Right lobe of liver (tissue), 6 donors: ENCODE results near the gene KIFC1. TPM values are rescaled to one million over a fixed set of nuclear protein-coding genes. Genes with fewer than 3 reads are reported as not detected.

Experiments
- ATAC-seq, 4 donors: fragments of 200-7000 bp; cut with Tn5 transposase; one replicate each; pipeline ENCODE4 v1.9.1; 2020; ENCODE audit warnings: mild to moderate bottlenecking in 4 of 4, moderate library complexity in 4 of 4
- DNase-seq, 3 donors: peaks; one replicate each; pipeline ENCODE4 v3.0.0-alpha.2; 2020
- H3K27ac ChIP-seq, 3 donors: fragments of 200-600 bp; one replicate each; pipeline ENCODE4 v1.8.0; 2022
- H3K27me3 ChIP-seq, 2 donors: fragments of 200-600 bp; one replicate each; pipeline ENCODE4 v1.8.0; 2022
- H3K36me3 ChIP-seq, 4 donors: fragments of 200-600 bp; sonication (generic) in 1 of 4; one replicate each; pipeline versions ENCODE4 v1.5.1 to v1.8.0; 2017 to 2022; ENCODE audit warnings: control low read depth in 1 of 4
- H3K4me1 ChIP-seq, 4 donors: fragments of 200-600 bp; sonication (generic) in 1 of 4; one replicate each; pipeline versions ENCODE4 v1.5.1 to v1.8.0; 2017 to 2022; ENCODE audit warnings: control low read depth in 1 of 4
- H3K4me3 ChIP-seq, 3 donors: fragments of 200-600 bp; one replicate each; pipeline ENCODE4 v1.8.0; 2022
- H3K9me3 ChIP-seq, 4 donors: fragments of 200-600 bp; sonication (generic) in 1 of 4; one replicate each; pipeline versions ENCODE4 v1.5.1 to v1.8.0; 2017 to 2022; ENCODE audit warnings: control low read depth in 1 of 4
- CTCF ChIP-seq, 4 donors: fragments of 200-600 bp in 3 of 4; fragments of 450-650 bp in 1 of 4; IDR thresholded peaks; one replicate each; pipeline versions ENCODE4 v1.5.1 to v1.8.0; 2016 to 2022; ENCODE audit warnings: antibody characterized with exemption in 4 of 4, mild to moderate bottlenecking in 2 of 4
- POLR2A ChIP-seq: fragments of 450-650 bp; IDR thresholded peaks from one replicate; pipeline ENCODE4 v1.6.1; 2017; ENCODE audit warnings: antibody characterized with exemption, mild to moderate bottlenecking
- WGBS: methylation state at CpG from one replicate; pipeline ENCODE4 v1.1.6; 2018; ENCODE audit warnings: low coverage, low lambda C conversion rate; ENCODE audit not compliant: insufficient coverage; ENCODE audit errors: missing lambda C conversion rate; 5-methylcytosine and 5-hydroxymethylcytosine counted together
- intact Hi-C, 2 donors: fragments of 100-400 bp; cut with DNase I; formaldehyde crosslinking; loops; one replicate each; pipeline versions ENCODE4 v1.11.2 to v1.14.1; 2022
- total RNA-seq, 6 experiments: library from RNA; depleted of rRNA in 2 of 6; stranded (reverse); fragments of >200 nt in 2 of 6; fragmentation: NEBNext Ultra II Directional in 3 of 6; extraction: Animal tissue kit (Norgen Biotek cat#: 25700) in 3 of 6; gene quantifications; one replicate each; pipeline versions ENCODE4 v1.1.0 to v1.2.4, GENCODE V29; 2016 to 2023
- donor health status: DM: no; HTN: yes; CAD: no.
- donor health status: DM: no; HTN: no; CAD: no.
- donor health status: DM: no; HTN: no; CAD: no.
- donor health status: DM: no; HTN: yes; CAD: no.
- donor health status: DM: no; HTN: yes; CAD: no.

The KIFC1 gene
- total RNA-seq, 6 experiments from 2014 or later: 0.29 to 4.4 (median 1.3) TPM; not detected in 1

GRCh38 chr6:33413241-33414120 lies 21.9 kb downstream of the KIFC1 start:
- no peaks in the 10 kb centered on the region for H3K27me3 ChIP-seq
- intact Hi-C loops: no loop called here
- DNase-seq (no peak), ATAC-seq (no peak)
- no peak overlapping the region for H3K27ac ChIP-seq
- TF ChIP-seq POLR2A (no peak), CTCF (IDR thresholded peaks at IDR 0.05) (no peak)
- WGBS: 90% methylated on average over 12 of the region's 14 CpGs
- H3K9me3 ChIP-seq: no peaks in the 10 kb centered on the region
- H3K4me3 ChIP-seq: no peak overlapping the region
- peaks cover 0 to 19% (median 7%) of the 10 kb centered on the region in 4 donors for H3K4me1 ChIP-seq
- H3K36me3 ChIP-seq: peaks cover 0 to 22% (median 2%) of the 10 kb centered on the region in 4 donors

- intact Hi-C loops: no loop called here
- H3K9me3 ChIP-seq: no peaks in the 10 kb centered on the region
- H3K27me3 ChIP-seq: no peaks in the 10 kb centered on the region
- no peak overlapping the region for H3K4me3 ChIP-seq
- peaks cover 0 to 22% (median 7%) of the 10 kb centered on the region in 4 donors for H3K4me1 ChIP-seq
- no peak overlapping the region for H3K27ac ChIP-seq
- no peak for DNase-seq
- H3K36me3 ChIP-seq: peaks cover 0 to 22% (median 2%) of the 10 kb centered on the region in 4 donors
- 57% methylated on average over 5 of the region's 12 CpGs for WGBS
- TF ChIP-seq CTCF (IDR thresholded peaks at IDR 0.05) (peak in 1 of 4 donors; percentile 5), POLR2A (no peak)
- ATAC-seq: no peak
Observed at GRCh38 chr6:33414592-33415271, 23.1 kb downstream of the KIFC1 start.

GRCh38 chr6:33415831-33416230 lies 24.2 kb downstream of the KIFC1 start:
- no peaks in the 10 kb centered on the region for H3K27me3 ChIP-seq
- H3K27ac ChIP-seq: no peak overlapping the region
- intact Hi-C loops: no loop called here
- no peak overlapping the region for H3K4me3 ChIP-seq
- H3K9me3 ChIP-seq: no peaks in the 10 kb centered on the region
- ATAC-seq: no peak
- peaks cover 0 to 22% (median 2%) of the 10 kb centered on the region in 4 donors for H3K36me3 ChIP-seq
- DNase-seq: no peak
- TF ChIP-seq POLR2A: no peak
- TF ChIP-seq CTCF (IDR thresholded peaks at IDR 0.05): no peak
- H3K4me1 ChIP-seq: peaks cover 0 to 22% (median 7%) of the 10 kb centered on the region in 4 donors
- 83% methylated on average over 9 of the region's 9 CpGs for WGBS

GRCh38 chr6:33416386-33417127 lies 24.9 kb downstream of the KIFC1 start:
- intact Hi-C loops: no loop called here
- peak overlapping the region in 1 of 3 donors; percentile 92 for H3K27ac ChIP-seq

More at GRCh38 chr6:33416386-33417127, 24.9 kb downstream of the KIFC1 start:
- no peak for ATAC-seq
- peaks cover 0 to 20% (median 5%) of the 10 kb centered on the region in 4 donors for H3K4me1 ChIP-seq
- peaks cover 0 to 22% (median 2%) of the 10 kb centered on the region in 4 donors for H3K36me3 ChIP-seq
- 54% methylated on average over 8 of the region's 12 CpGs for WGBS
- no peaks in the 10 kb centered on the region for H3K27me3 ChIP-seq
- H3K9me3 ChIP-seq: no peaks in the 10 kb centered on the region
- no peak for DNase-seq
- no peak for TF ChIP-seq POLR2A
- H3K4me3 ChIP-seq: peak overlapping the region; percentile 64 to 76 (median 70)
